Astrocyte (in vitro differentiated cells and primary cell): ENCODE measurements around the gene FOXL3. TPM values are rescaled to one million over a fixed set of nuclear protein-coding genes. Genes with fewer than 3 reads are reported as not detected.

Source experiments
- DNase-seq: peaks from one replicate; pipeline ENCODE4 v3.0.0-alpha.2; 2010; ENCODE audit warnings: low read depth
- FAIRE-seq: peaks from 2 replicates; lab custom pipeline; 2011; peaks lifted over from hg19 to GRCh38; lab: Jason Lieb, UNC
- H2AFZ ChIP-seq: 2 replicates; pipeline ENCODE4 v1.6.0; 2012; ENCODE audit warnings: low read depth, low read length, inconsistent platforms
- H3K27ac ChIP-seq: 2 replicates; pipeline ENCODE4 v1.5.1; 2011; ENCODE audit warnings: low read depth, low read length, inconsistent platforms
- H3K27me3 ChIP-seq: 2 replicates; pipeline ENCODE4 v1.6.0; 2011; ENCODE audit warnings: low read length, inconsistent platforms; ENCODE audit not compliant: insufficient read depth
- H3K36me3 ChIP-seq: 2 replicates; pipeline ENCODE4 v1.5.1; 2011; ENCODE audit warnings: low read length, inconsistent platforms; ENCODE audit not compliant: insufficient read depth
- H3K4me1 ChIP-seq: 2 replicates; pipeline ENCODE4 v1.5.1; 2011; ENCODE audit warnings: low read length, inconsistent platforms; ENCODE audit not compliant: insufficient read depth
- H3K4me2 ChIP-seq: 2 replicates; pipeline ENCODE4 v1.6.0; 2012; ENCODE audit warnings: low read length, inconsistent platforms
- H3K4me3 ChIP-seq: 2 replicates; pipeline ENCODE4 v1.5.1; 2011; ENCODE audit warnings: low read depth, mild to moderate bottlenecking, low read length, inconsistent platforms; ENCODE audit not compliant: insufficient read depth
- H3K79me2 ChIP-seq: 2 replicates; pipeline ENCODE4 v1.6.0; 2012; ENCODE audit warnings: mild to moderate bottlenecking, low read length, inconsistent platforms; ENCODE audit not compliant: insufficient read depth
- H3K9ac ChIP-seq: 2 replicates; pipeline ENCODE4 v1.6.0; 2012; ENCODE audit warnings: mild to moderate bottlenecking, low read length, inconsistent platforms
- H3K9me3 ChIP-seq: 2 replicates; pipeline ENCODE4 v1.5.1; 2012; ENCODE audit warnings: low read depth, mild to moderate bottlenecking, low read length, inconsistent platforms; ENCODE audit not compliant: insufficient read depth
- H4K20me1 ChIP-seq: 2 replicates; pipeline ENCODE4 v1.6.0; 2012; ENCODE audit warnings: low read length, inconsistent platforms; ENCODE audit not compliant: insufficient read depth
- H3K27ac Mint-ChIP-seq: one replicate; pipeline ENCODE4 v1.8.0; 2021; ENCODE audit warnings: mild to moderate bottlenecking, mixed read lengths; ENCODE audit not compliant: unreplicated experiment
- H3K27me3 Mint-ChIP-seq: one replicate; pipeline ENCODE4 v1.8.0; 2021; ENCODE audit warnings: low read depth, mixed read lengths; ENCODE audit not compliant: unreplicated experiment
- H3K36me3 Mint-ChIP-seq: one replicate; pipeline ENCODE4 v1.8.0; 2021; ENCODE audit warnings: low read depth, mixed read lengths; ENCODE audit not compliant: unreplicated experiment
- H3K4me1 Mint-ChIP-seq: one replicate; pipeline ENCODE4 v1.8.0; 2021; ENCODE audit warnings: low read depth, mixed read lengths; ENCODE audit not compliant: unreplicated experiment
- H3K4me3 Mint-ChIP-seq: one replicate; pipeline ENCODE4 v1.8.0; 2021; ENCODE audit warnings: mild to moderate bottlenecking, moderate library complexity, mixed read lengths; ENCODE audit not compliant: unreplicated experiment
- H3K9me3 Mint-ChIP-seq: one replicate; pipeline ENCODE4 v1.8.0; 2021; ENCODE audit warnings: mild to moderate bottlenecking, mixed read lengths; ENCODE audit not compliant: unreplicated experiment
- EZH2 ChIP-seq: IDR thresholded peaks from 2 replicates; pipeline ENCODE4 v1.6.1; 2012; ENCODE audit warnings: mild to moderate bottlenecking, low read length, inconsistent platforms; ENCODE audit not compliant: insufficient read depth
- total RNA-seq: library from RNA; stranded (reverse); gene quantifications from 2 replicates; pipeline ENCODE4 v1.2.1, GENCODE V29; 2021
- TF ChIP-seq, protein P1 (sequence below): IDR thresholded peaks from 2 replicates; pipeline ENCODE4 v1.5.1; 2011; ENCODE audit warnings: low read depth, mild to moderate bottlenecking, inconsistent platforms, low read length, moderate library complexity; ENCODE audit not compliant: insufficient read depth

FOXL3 gene
- total RNA-seq, 1 donor from 2014 or later = not detected

DNA sequence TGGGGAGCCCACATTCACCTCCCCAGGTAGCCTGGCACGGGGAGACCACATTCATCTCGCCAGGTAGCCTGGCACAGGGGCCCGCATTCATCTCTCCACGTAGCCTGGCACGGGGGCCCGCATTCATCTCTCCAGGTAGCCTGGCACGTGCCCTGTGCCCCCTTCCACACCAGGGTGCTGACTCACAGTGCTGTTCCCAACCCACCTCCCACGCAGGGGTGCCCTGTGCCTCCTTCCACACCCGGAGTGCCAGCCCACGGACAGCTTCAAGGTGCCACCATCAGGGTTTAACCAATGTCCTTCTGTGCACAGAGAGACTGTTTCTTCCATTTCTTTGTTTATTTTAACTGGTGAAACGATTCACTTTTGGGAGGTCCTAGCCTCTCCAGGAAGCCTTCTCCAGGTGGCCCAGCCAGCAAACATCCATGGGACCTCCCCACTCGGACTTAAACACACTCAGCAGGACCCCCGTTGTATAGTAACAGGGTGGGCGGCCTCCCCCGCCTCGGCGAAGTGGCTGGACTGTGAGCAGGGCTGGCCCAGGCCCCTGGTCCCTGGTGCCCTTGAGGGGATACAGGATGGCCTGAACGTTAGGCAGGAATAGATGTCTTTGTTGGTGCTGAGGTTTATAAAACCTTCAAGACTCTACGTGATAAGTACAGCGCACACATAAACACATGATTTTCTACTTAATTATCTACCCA is 41.1 kb upstream of the FOXL3 start:
- no peak overlapping the region for H3K27ac ChIP-seq
- no peaks in the 10 kb centered on the region for H3K27me3 ChIP-seq
- no peak overlapping the region for H2AFZ ChIP-seq
- peaks cover 10% of the 10 kb centered on the region for H3K27me3 Mint-ChIP-seq
- no peaks in the 10 kb centered on the region for H3K9me3 Mint-ChIP-seq
- peaks cover 50% of the 10 kb centered on the region for H4K20me1 ChIP-seq
- DNase-seq (no peak), FAIRE-seq (no peak)
- H3K79me2 ChIP-seq = peaks cover 14% of the 10 kb centered on the region
- no peak overlapping the region for H3K4me3 ChIP-seq
- H3K9ac ChIP-seq = no peak overlapping the region
- no peaks in the 10 kb centered on the region for H3K9me3 ChIP-seq
- no peak overlapping the region for H3K4me2 ChIP-seq
- no peaks in the 10 kb centered on the region for H3K4me1 Mint-ChIP-seq
- H3K4me1 ChIP-seq = no peaks in the 10 kb centered on the region
- no peak overlapping the region for H3K27ac Mint-ChIP-seq
- H3K36me3 Mint-ChIP-seq = peaks cover 11% of the 10 kb centered on the region
- TF ChIP-seq, protein P1, sequence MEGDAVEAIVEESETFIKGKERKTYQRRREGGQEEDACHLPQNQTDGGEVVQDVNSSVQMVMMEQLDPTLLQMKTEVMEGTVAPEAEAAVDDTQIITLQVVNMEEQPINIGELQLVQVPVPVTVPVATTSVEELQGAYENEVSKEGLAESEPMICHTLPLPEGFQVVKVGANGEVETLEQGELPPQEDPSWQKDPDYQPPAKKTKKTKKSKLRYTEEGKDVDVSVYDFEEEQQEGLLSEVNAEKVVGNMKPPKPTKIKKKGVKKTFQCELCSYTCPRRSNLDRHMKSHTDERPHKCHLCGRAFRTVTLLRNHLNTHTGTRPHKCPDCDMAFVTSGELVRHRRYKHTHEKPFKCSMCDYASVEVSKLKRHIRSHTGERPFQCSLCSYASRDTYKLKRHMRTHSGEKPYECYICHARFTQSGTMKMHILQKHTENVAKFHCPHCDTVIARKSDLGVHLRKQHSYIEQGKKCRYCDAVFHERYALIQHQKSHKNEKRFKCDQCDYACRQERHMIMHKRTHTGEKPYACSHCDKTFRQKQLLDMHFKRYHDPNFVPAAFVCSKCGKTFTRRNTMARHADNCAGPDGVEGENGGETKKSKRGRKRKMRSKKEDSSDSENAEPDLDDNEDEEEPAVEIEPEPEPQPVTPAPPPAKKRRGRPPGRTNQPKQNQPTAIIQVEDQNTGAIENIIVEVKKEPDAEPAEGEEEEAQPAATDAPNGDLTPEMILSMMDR = no peak
- no peak overlapping the region for H3K4me3 Mint-ChIP-seq
- peaks cover 5% of the 10 kb centered on the region for H3K36me3 ChIP-seq

DNA sequence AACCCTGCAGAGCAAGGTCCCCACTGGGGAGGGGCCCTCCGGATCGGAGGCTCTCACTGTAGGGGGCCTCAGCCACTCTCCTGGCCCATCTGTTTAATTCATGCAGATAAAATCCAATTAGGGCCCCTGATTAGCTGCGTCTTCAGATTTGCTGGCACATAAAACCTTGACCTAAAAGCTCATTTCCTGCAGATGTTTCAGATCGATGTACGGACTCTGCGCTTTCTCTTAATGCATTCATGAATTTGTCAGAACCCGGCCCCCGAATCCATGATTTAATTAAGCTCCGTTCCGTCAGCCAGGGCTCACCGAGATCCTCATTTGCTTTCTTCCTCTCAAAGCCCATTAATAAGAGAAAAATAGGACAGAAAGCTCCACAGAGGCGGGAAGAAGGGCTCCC is 40.0 kb upstream of the FOXL3 start:
- Mint-ChIP-seq H3K27me3 (peaks cover 10% of the 10 kb centered on the region), H3K36me3 (peaks cover 16% of the 10 kb centered on the region), H3K27ac (no peak overlapping the region), H3K4me3 (no peak overlapping the region), H3K9me3 (peaks cover under 1% of the 10 kb centered on the region), H3K4me1 (no peaks in the 10 kb centered on the region)
- no peak overlapping the region for H3K4me3 ChIP-seq
- H4K20me1 ChIP-seq = peaks cover 49% of the 10 kb centered on the region
- no peaks in the 10 kb centered on the region for H3K4me1 ChIP-seq
- H3K9ac ChIP-seq = no peak overlapping the region
- H3K9me3 ChIP-seq = no peaks in the 10 kb centered on the region
- H3K36me3 ChIP-seq = peaks cover 2% of the 10 kb centered on the region
- H3K27me3 ChIP-seq = no peaks in the 10 kb centered on the region
- peaks cover 6% of the 10 kb centered on the region for H3K79me2 ChIP-seq
- H3K4me2 ChIP-seq = no peak overlapping the region
- H3K27ac ChIP-seq = no peak overlapping the region
- DNase-seq (no peak), FAIRE-seq (no peak)
- no peak overlapping the region for H2AFZ ChIP-seq
- TF ChIP-seq EZH2 = no peak
- TF ChIP-seq, protein P1 = no peak

DNA sequence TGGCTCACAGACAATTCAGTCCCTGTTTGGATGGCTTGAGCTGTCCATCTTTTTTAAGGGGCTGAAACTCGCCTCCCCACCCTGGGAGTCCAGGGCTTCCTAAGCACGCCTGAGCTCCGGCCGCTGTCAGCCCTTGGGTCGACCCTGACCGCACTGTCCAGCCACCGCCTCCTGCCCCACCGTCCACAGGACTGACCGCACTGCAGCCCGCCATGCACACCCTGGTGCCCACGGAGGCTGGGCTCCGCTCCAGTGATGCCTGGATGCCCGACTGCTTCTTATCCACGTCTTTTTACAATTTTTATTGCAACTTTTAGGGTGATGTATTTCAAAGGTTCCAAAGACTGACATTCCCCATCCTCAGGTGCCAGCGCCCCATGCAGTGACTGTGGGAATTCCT is 39.4 kb upstream of the FOXL3 start:
- Histone ChIP-seq H3K4me1 (no peaks in the 10 kb centered on the region), H3K4me3 (no peak overlapping the region), H3K27ac (no peak overlapping the region), H2AFZ (no peak overlapping the region), H4K20me1 (peaks cover 49% of the 10 kb centered on the region), H3K36me3 (peaks cover 2% of the 10 kb centered on the region), H3K9me3 (no peaks in the 10 kb centered on the region), H3K9ac (no peak overlapping the region), H3K79me2 (peaks cover under 1% of the 10 kb centered on the region), H3K27me3 (no peaks in the 10 kb centered on the region), H3K4me2 (no peak overlapping the region)
- Mint-ChIP-seq H3K27me3 (peaks cover 10% of the 10 kb centered on the region), H3K36me3 (peaks cover 20% of the 10 kb centered on the region), H3K9me3 (peaks cover 4% of the 10 kb centered on the region), H3K4me1 (no peaks in the 10 kb centered on the region), H3K4me3 (no peak overlapping the region), H3K27ac (no peak overlapping the region)
- FAIRE-seq (no peak), DNase-seq (no peak)
- TF ChIP-seq EZH2 = no peak
- TF ChIP-seq, protein P1 = no peak
